K562 (cell line): ENCODE data around the gene EPHA10. TPM values are rescaled to one million over a fixed set of nuclear protein-coding genes. Genes with fewer than 3 reads are reported as not detected.

Experiments
- ATAC-seq: fragments of 200-7000 bp; cut with Tn5 transposase; 3 replicates; pipeline ENCODE4 v1.9.1; 2020; ENCODE audit warnings: moderate library complexity
- BruUV-seq: library from RNA; stranded (reverse); fragments of 400-500 nt; replicated peaks from 2 replicates; lab custom pipeline; 2021; lab: Mats Ljungman, UMichigan
- CTCF ChIA-PET: fragments of 300-600 bp; formaldehyde crosslinking; extraction: SDS; loops from one replicate; lab custom pipeline; 2021; ENCODE audit warnings: low intra/inter-chr PET ratio; lab: Yijun Ruan, JAX
- POLR2A ChIA-PET: fragments of 300-600, 350-650 bp; sonication (Branson Sonifier 250); formaldehyde crosslinking; extraction: SDS; loops from one replicate; lab custom pipeline; 2021; ENCODE audit warnings: antibody characterized with exemption, inconsistent platforms; lab: Yijun Ruan, JAX
- DNase-seq, 4 experiments: peaks; one replicate each; pipeline versions ENCODE4 v3.0.0 to v3.0.0-alpha.2; 2011 to 2018; ENCODE audit warnings: low spot score in 3 of 4, mixed read lengths in 3 of 4; ENCODE audit errors: extremely low read depth in 1 of 4
- FAIRE-seq: peaks from 2 replicates; lab custom pipeline; 2011; peaks lifted over from hg19 to GRCh38; lab: Jason Lieb, UNC
- H2AFZ ChIP-seq: 2 replicates; pipeline ENCODE4 v1.6.0; 2011; ENCODE audit warnings: low read depth, low read length, control low read depth, inconsistent platforms
- H3K27ac ChIP-seq: fragments of 200-600 bp; 3 replicates; pipeline ENCODE4 v1.8.0; 2011; ENCODE audit warnings: low read depth, mild to moderate bottlenecking, control low read depth, inconsistent platforms, low read length, moderate library complexity, mixed read lengths; ENCODE audit errors: extremely low read depth
- H3K27me3 ChIP-seq, 2 experiments: fragments of 300-600 bp in 1 of 2; 2 replicates in 1 of 2; 3 replicates in 1 of 2; pipeline versions ENCODE4 v1.6.0 to v1.8.0; 2011; ENCODE audit warnings: inconsistent platforms in 2 of 2, low read length in 2 of 2, mild to moderate bottlenecking in 1 of 2, mixed read lengths in 1 of 2, moderate library complexity in 1 of 2; ENCODE audit not compliant: control insufficient read depth in 2 of 2, insufficient read depth in 2 of 2
- H3K36me3 ChIP-seq: fragments of 300-600 bp; 3 replicates; pipeline ENCODE4 v1.8.0; 2011; ENCODE audit warnings: mild to moderate bottlenecking, low read length, inconsistent platforms; ENCODE audit not compliant: control insufficient read depth, insufficient read depth
- H3K4me1 ChIP-seq, 2 experiments: fragments of 200-600 bp in 1 of 2; replicated peaks in 1 of 2; 2 replicates in 1 of 2; 3 replicates in 1 of 2; pipeline versions ENCODE4 v1.5.1 to v1.8.0; 2011; ENCODE audit warnings: inconsistent platforms in 2 of 2, low read length in 2 of 2, mild to moderate bottlenecking in 1 of 2, mixed read lengths in 1 of 2, moderate library complexity in 1 of 2; ENCODE audit not compliant: control insufficient read depth in 2 of 2, insufficient read depth in 2 of 2
- H3K4me2 ChIP-seq: 2 replicates; pipeline ENCODE4 v1.6.1; 2011; ENCODE audit warnings: low read length, control low read depth, inconsistent platforms, mixed read lengths; ENCODE audit not compliant: insufficient read depth
- H3K4me3 ChIP-seq: fragments of 200-600 bp; sonication (generic), shearing (Covaris generic); 2 replicates; pipeline ENCODE4 v1.5.1; 2016; ENCODE audit warnings: control low read depth, inconsistent platforms
- H3K79me2 ChIP-seq: fragments of 200-600 bp; 3 replicates; pipeline ENCODE4 v1.8.0; 2011; ENCODE audit warnings: low read length, inconsistent platforms; ENCODE audit not compliant: control insufficient read depth, insufficient read depth
- H3K9ac ChIP-seq, 2 experiments: 2 replicates each; pipeline versions ENCODE4 v1.6.0 to v1.6.1; 2011; ENCODE audit warnings: low read depth in 2 of 2, low read length in 2 of 2, control low read depth in 1 of 2, inconsistent platforms in 1 of 2, mild to moderate bottlenecking in 1 of 2, mixed read lengths in 1 of 2; ENCODE audit not compliant: insufficient read depth in 1 of 2
- H3K9me1 ChIP-seq: one replicate; pipeline ENCODE4 v1.6.0; 2011; ENCODE audit warnings: inconsistent platforms, mild to moderate bottlenecking, low read length, moderate library complexity; ENCODE audit not compliant: control insufficient read depth, insufficient read depth
- H3K9me3 ChIP-seq: replicated peaks from 2 replicates; pipeline ENCODE4 v1.5.1; 2011; ENCODE audit warnings: low read depth, low read length, inconsistent platforms; ENCODE audit not compliant: control insufficient read depth, insufficient read depth
- H4K20me1 ChIP-seq: replicated peaks from 2 replicates; pipeline ENCODE4 v1.6.1; 2011; ENCODE audit warnings: low read length, inconsistent platforms, mixed read lengths; ENCODE audit not compliant: control insufficient read depth, insufficient read depth
- ATF1 ChIP-seq, 2 experiments: fragments of 450-650 bp in 1 of 2; IDR thresholded peaks; 2 replicates each; pipeline ENCODE4 v1.6.1; 2016; ENCODE audit warnings: missing compliant biosample characterization in 1 of 2, missing genetic modification characterization in 1 of 2
- CAMTA2 ChIP-seq: fragments of 250-450 bp; sonication (Bioruptor Pico); conservative IDR thresholded peaks from 2 replicates; pipeline ENCODE4 v1.5.1; 2022
- HLTF ChIP-seq: fragments of 450-650 bp; IDR thresholded peaks from 2 replicates; pipeline ENCODE4 v1.6.1; 2016
- ILF3 ChIP-seq: fragments of 450-650 bp; IDR thresholded peaks from 2 replicates; pipeline ENCODE4 v1.6.1; 2018; ENCODE audit warnings: antibody characterized with exemption, mild to moderate bottlenecking, moderate library complexity, borderline replicate concordance
- PHF21A ChIP-seq: fragments of 450-650 bp; IDR thresholded peaks from 2 replicates; pipeline ENCODE4 v1.6.1; 2017; ENCODE audit warnings: low read depth, borderline replicate concordance
- PHF8 ChIP-seq: fragments of 200-600 bp; sonication (generic); IDR thresholded peaks from 2 replicates; pipeline ENCODE4 v1.6.1; 2012; ENCODE audit warnings: mixed run types, mild to moderate bottlenecking, inconsistent platforms, low read length, moderate library complexity, borderline replicate concordance
- RBM15 ChIP-seq: fragments of 200-400 bp; formaldehyde crosslinking; IDR thresholded peaks from 2 replicates; pipeline ENCODE4 v1.6.1; 2018; ENCODE audit warnings: mild to moderate bottlenecking, low read length, moderate library complexity; ENCODE audit not compliant: insufficient read depth
- SREBF2 ChIP-seq: sonication (generic); formaldehyde crosslinking; IDR thresholded peaks from 2 replicates; pipeline ENCODE4 v1.4.0; 2020; ENCODE audit warnings: mild to moderate bottlenecking, missing genetic modification reagents
- U2AF1 ChIP-seq: fragments of 200-400 bp; formaldehyde crosslinking; optimal IDR thresholded peaks from 2 replicates; pipeline ENCODE3; 2017; ENCODE audit warnings: mild to moderate bottlenecking, low read depth, low read length, moderate library complexity
- ZNF12 ChIP-seq: sonication (generic); formaldehyde crosslinking; IDR thresholded peaks from 2 replicates; pipeline ENCODE4 v1.4.0; 2020; ENCODE audit warnings: mild to moderate bottlenecking, missing genetic modification reagents
- ZNF165 ChIP-seq: fragments of 250-450 bp; sonication (Bioruptor Pico); IDR thresholded peaks from 2 replicates; pipeline ENCODE4 v1.4.0; 2020; ENCODE audit warnings: borderline replicate concordance
- ZNF764 ChIP-seq: fragments of 250-450 bp; sonication (Bioruptor Pico); IDR thresholded peaks from 2 replicates; pipeline ENCODE4 v1.4.0; 2020; ENCODE audit warnings: low read depth, mild to moderate bottlenecking, moderate library complexity
- WGBS: fragments of 100-300 bp; shearing (Covaris generic); methylation state at CpG from one replicate; pipeline ENCODE4 v1.1.6; 2016; ENCODE audit warnings: low coverage, mixed read lengths; ENCODE audit not compliant: insufficient coverage; ENCODE audit errors: missing lambda C conversion rate; 5-methylcytosine and 5-hydroxymethylcytosine counted together
- in situ Hi-C: fragments of 300-500 bp; cut with MboI; formaldehyde crosslinking; loops from 4 replicates; pipeline ENCODE4 v1.15.0; 2018; ENCODE audit warnings: inconsistent platforms, mixed read lengths
- intact Hi-C: fragments of 100-400 bp; cut with micrococcal nuclease; formaldehyde crosslinking; loops from 2 replicates; pipeline ENCODE4 v1.14.2; 2022
- polyA plus RNA-seq, 8 experiments: library from polyadenylated mRNA; depleted of rRNA in 4 of 8; stranded (reverse) in 5 of 8; unstranded in 3 of 8; fragments of >200 nt; fragmentation: Nextera tagmentation in 2 of 8; fragmentation: Illumina TruSeq in 1 of 8; extraction: Ambion mirVana in 2 of 8; extraction: Trizol in 1 of 8; gene quantifications; 2 replicates each; pipeline versions ENCODE4 v1.2.1 to v1.2.3, GENCODE V29; 2011 to 2014; ENCODE audit warnings: inconsistent platforms in 1 of 8, missing spikeins in 1 of 8
- total RNA-seq, 7 experiments: library from RNA; depleted of rRNA in 6 of 7; stranded (reverse); fragments of >200 nt in 6 of 7; fragmentation: Illumina TruSeq in 2 of 7; extraction: Trizol in 2 of 7; gene quantifications; 2 replicates each; pipeline versions ENCODE4 v1.2.1 to v1.2.3, GENCODE V29; 2011 to 2021; ENCODE audit warnings: low replicate concordance in 1 of 7

Gene EPHA10
- total and polyA plus RNA-seq, 9 of the 15 experiments (the other 6 are each of a cell fraction or from before 2014, with no cell fraction given): 0.03 TPM; not detected in 8

DNA sequence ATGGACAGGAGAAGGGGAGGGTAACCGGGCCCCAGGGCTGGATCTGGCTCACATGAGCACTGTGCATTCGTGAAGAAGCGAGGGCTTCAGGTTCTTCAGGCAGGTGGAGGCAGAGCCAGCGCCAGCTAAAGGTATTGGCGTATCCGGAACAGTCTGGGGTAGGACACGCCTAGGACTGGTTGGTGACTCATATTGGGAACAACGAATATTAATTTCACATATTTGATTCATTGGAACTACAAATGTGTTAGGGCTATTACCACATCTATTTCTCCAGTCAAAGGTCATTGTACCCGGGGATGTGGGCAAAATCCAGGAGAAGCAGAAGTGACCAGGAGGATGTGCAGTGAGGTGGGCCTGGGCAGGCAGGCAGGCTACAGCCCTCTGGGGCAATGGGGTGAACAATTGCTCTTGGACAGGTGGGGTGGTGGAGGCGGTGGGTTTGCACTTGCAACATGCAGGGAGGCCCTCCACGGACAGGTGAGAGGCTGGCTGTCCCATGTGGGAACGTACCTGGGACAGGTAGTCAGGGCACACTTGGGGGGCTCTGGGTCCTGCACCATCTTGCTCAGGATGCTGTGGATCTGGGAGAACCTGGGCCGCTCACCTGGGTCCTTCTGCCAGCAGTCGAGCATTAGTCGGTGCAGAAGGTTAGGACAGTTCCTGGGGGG is 45.9 kb downstream of the EPHA10 start:
- 18% methylated on average over 15 of the region's 15 CpGs for WGBS
- in situ Hi-C loops: no loop called here

More for the DNA sequence above, 45.9 kb downstream of the EPHA10 start:
- no peaks in the 10 kb centered on the region for H3K79me2 ChIP-seq
- intact Hi-C loops: no loop called here
- H3K27me3 ChIP-seq: peaks cover 37 to 70% of the 10 kb centered on the region in 2 experiments
- no peak for FAIRE-seq
- H3K4me3 ChIP-seq: no peak overlapping the region
- CTCF ChIA-PET: no interaction called here
- H3K4me1 ChIP-seq: peaks cover 5 to 34% of the 10 kb centered on the region in 2 experiments
- no peak for TF ChIP-seq ATF1 (CRISPR knock-in tag; IDR thresholded peaks at IDR 0.05)
- TF ChIP-seq ATF1 (tag; IDR thresholded peaks at IDR 0.05): no peak
- no peak for TF ChIP-seq PHF21A
- no peak for TF ChIP-seq SREBF2 (CRISPR knock-in tag)
- TF ChIP-seq ZNF12 (CRISPR knock-in tag): no peak
- TF ChIP-seq ILF3: no peak
- no peak for TF ChIP-seq ZNF165 (CRISPR knock-in tag)
- no peak for TF ChIP-seq CAMTA2
- no peak for TF ChIP-seq PHF8
- TF ChIP-seq ZNF764 (CRISPR knock-in tag): no peak
- no peak for TF ChIP-seq U2AF1
- TF ChIP-seq HLTF: no peak
- TF ChIP-seq RBM15: no peak
- TF ChIP-seq, all 486 proteins: peak for 0
- Histone ChIP-seq H3K36me3 (no peaks in the 10 kb centered on the region), H3K9ac (no peak overlapping the region), H3K9me3 (no peaks in the 10 kb centered on the region), H3K27ac (no peak overlapping the region), H2AFZ (no peak overlapping the region), H4K20me1 (peaks cover 16% of the 10 kb centered on the region), H3K4me2 (no peak overlapping the region), H3K9me1 (peaks cover 4% of the 10 kb centered on the region)
- no peak for DNase-seq
- no TSS peak for BruUV-seq
- ATAC-seq: no peak
- POLR2A ChIA-PET: interaction anchor here (0.5 to 1.0 kb wide), 5 partner anchors 8 to 264 kb away, joined by 3 read pairs; no protein-coding TSS in a partner anchor
